ENCODE data around the gene SLC1A2. TPM values are rescaled to one million over a fixed set of nuclear protein-coding genes. Genes with fewer than 3 reads are reported as not detected.

Gene SLC1A2
- total and polyA plus RNA-seq, 2 donors (not counting 3 experiments of a cell fraction or from before 2014, with no cell fraction given), result not detected

GRCh38 chr11:35326266-35326879, 93.0 kb downstream of the SLC1A2 start:
- dilution Hi-C loops (cut with MboI; ENCODE audit: extremely low pct_ligation_motif_present, low sequenced_read_pairs), result no loop called here

More at GRCh38 chr11:35326266-35326879, 93.0 kb downstream of the SLC1A2 start:
- Histone ChIP-seq H2AFZ (ENCODE audit: low read depth, low read length) (no peak overlapping the region), H3K9me3 (replicated peaks; ENCODE audit: control insufficient read depth, insufficient read depth, low read length) (no peaks in the 10 kb centered on the region), H3K4me1 (ENCODE audit: control insufficient read depth, extremely low read depth, insufficient read depth, low read length) (no peaks in the 10 kb centered on the region), H3K79me2 (ENCODE audit: control insufficient read depth, insufficient read depth, low read length) (no peaks in the 10 kb centered on the region), H3K27ac (ENCODE audit: insufficient read depth, low read depth, low read length) (no peak overlapping the region), H3K27me3 (ENCODE audit: control insufficient read depth in 2 of 2, insufficient read depth in 2 of 2, low read length in 2 of 2) (peaks cover 2 to 19% of the 10 kb centered on the region in 2 experiments), H4K20me1 (replicated peaks; ENCODE audit: control insufficient read depth, extremely low read depth, insufficient read depth, low read length) (no peaks in the 10 kb centered on the region), H3K9me1 (replicated peaks; ENCODE audit: control insufficient read depth, extremely low read depth, insufficient read depth, low read length) (no peaks in the 10 kb centered on the region), H3K36me3 (ENCODE audit: control insufficient read depth in 2 of 2, extremely low read depth in 1 of 2, insufficient read depth in 2 of 2, low read length in 2 of 2) (no peaks in the 10 kb centered on the region), H3K4me3 (replicated peaks in 1 of 3; ENCODE audit: insufficient read depth in 1 of 3, low read depth in 1 of 3, low read length in 3 of 3) (no peak overlapping the region), H3K9ac (replicated peaks; ENCODE audit: extremely low read depth, insufficient read depth, low read length) (no peak overlapping the region), H3K4me2 (ENCODE audit: insufficient read depth, low read length) (no peak overlapping the region)
- no TSS peak for BruUV-seq (replicated peaks)
- ChIA-PET POLR2A (interaction anchor here (0.7 kb wide), 1 partner anchor 10 kb away, joined by 6 read pairs; no protein-coding TSS in a partner anchor), CTCF (interaction anchor here (1.1 kb wide), 1 partner anchor 9 kb away, joined by 3 read pairs; no protein-coding TSS in a partner anchor)
- intact Hi-C loops (cut with micrococcal nuclease), result no loop called here
- TF ChIP-seq EZH2 (IDR thresholded peaks at IDR 0.05; ENCODE audit: borderline replicate concordance, low read depth, low read length, severe bottlenecking) (no peak), CTCF (IDR thresholded peaks at IDR 0.05; ENCODE audit: extremely low read depth in 1 of 2, insufficient read depth in 1 of 2, low read depth in 1 of 2, low read length in 2 of 2) (no peak), GATA2 (IDR thresholded peaks at IDR 0.05; ENCODE audit: insufficient read depth, insufficient read length, low read depth, low read length) (no peak), POLR2A (IDR thresholded peaks at IDR 0.05; ENCODE audit: low read depth, low read length) (no peak), MYC (IDR thresholded peaks at IDR 0.05; ENCODE audit: low read depth, low read length) (no peak), MAX (IDR thresholded peaks at IDR 0.05; ENCODE audit: insufficient read depth, insufficient read length) (no peak), FOS (IDR thresholded peaks at IDR 0.05; ENCODE audit: borderline replicate concordance, insufficient read depth, low read length) (no peak), POLR2AphosphoS5 (IDR thresholded peaks at IDR 0.05; ENCODE audit: insufficient read depth, low read depth, low read length) (no peak), JUN (IDR thresholded peaks at IDR 0.05; ENCODE audit: borderline replicate concordance, insufficient read depth, insufficient read length, low read depth) (no peak)
- DNase-seq (ENCODE audit: low read depth, low spot score), result no peak
- FAIRE-seq, result no peak

Data from endothelial cell of umbilical vein (primary cell).